Activated CD4-positive, alpha-beta T cell treated with anti-CD3 and anti-CD28 coated beads, Interleukin-2, amount 10 ng/mL, durations not matched to agents 7 days and 5 days (primary cell): ENCODE results near the gene TGFB2. TPM values are rescaled to one million over a fixed set of nuclear protein-coding genes. Genes with fewer than 3 reads are reported as not detected.

Source experiments
- CTCF ChIA-PET: fragments of 350-600 bp; sonication (Branson Sonifier 250); formaldehyde crosslinking; loops from one replicate; lab custom pipeline; 2021; ENCODE audit warnings: antibody characterized with exemption; lab: Charles Lee
- POLR2A ChIA-PET: fragments of 350-600 bp; sonication (Branson Sonifier 250); formaldehyde crosslinking; loops from one replicate; lab custom pipeline; 2021; ENCODE audit warnings: antibody characterized with exemption; lab: Charles Lee
- DNase-seq: peaks from one replicate; pipeline ENCODE4 v3.0.0-alpha.2; 2020
- H3K27ac Mint-ChIP-seq: one replicate; pipeline ENCODE4 v1.8.0; 2021; ENCODE audit warnings: mild to moderate bottlenecking, moderate library complexity, mixed read lengths
- H3K27me3 Mint-ChIP-seq: one replicate; pipeline ENCODE4 v1.8.0; 2021; ENCODE audit warnings: mixed read lengths
- H3K36me3 Mint-ChIP-seq: one replicate; pipeline ENCODE4 v1.8.0; 2021; ENCODE audit warnings: low read depth, mixed read lengths
- H3K4me1 Mint-ChIP-seq: one replicate; pipeline ENCODE4 v1.8.0; 2021; ENCODE audit warnings: mixed read lengths
- H3K4me3 Mint-ChIP-seq: one replicate; pipeline ENCODE4 v1.8.0; 2021; ENCODE audit warnings: mild to moderate bottlenecking, moderate library complexity, mixed read lengths
- H3K9me3 Mint-ChIP-seq: one replicate; pipeline ENCODE4 v1.8.0; 2021; ENCODE audit warnings: mixed read lengths
- total RNA-seq, 2 experiments: library from RNA; stranded (reverse); gene quantifications; one replicate each; pipeline ENCODE4 v1.2.3, GENCODE V29; 2021

The TGFB2 gene
- total RNA-seq, 2 experiments from 2014 or later: not detected

- no peaks in the 10 kb centered on the region for H3K36me3 Mint-ChIP-seq
- H3K4me1 Mint-ChIP-seq: no peaks in the 10 kb centered on the region
- no peak overlapping the region for H3K27ac Mint-ChIP-seq
- no peaks in the 10 kb centered on the region for H3K9me3 Mint-ChIP-seq
- no peaks in the 10 kb centered on the region for H3K27me3 Mint-ChIP-seq
- CTCF ChIA-PET: no interaction called here
- POLR2A ChIA-PET: no interaction called here
- no peak overlapping the region for H3K4me3 Mint-ChIP-seq
- DNase-seq: no peak
Observed at GRCh38 chr1:218430822-218431221, 85.7 kb downstream of the TGFB2 start.

- CTCF ChIA-PET: no interaction called here
- DNase-seq: no peak
- Mint-ChIP-seq H3K36me3 (no peaks in the 10 kb centered on the region), H3K4me3 (no peak overlapping the region), H3K27me3 (no peaks in the 10 kb centered on the region), H3K27ac (no peak overlapping the region), H3K4me1 (no peaks in the 10 kb centered on the region), H3K9me3 (no peaks in the 10 kb centered on the region)
- POLR2A ChIA-PET: no interaction called here
Observed at GRCh38 chr1:218431476-218431875, 86.3 kb downstream of the TGFB2 start.

GRCh38 chr1:218433744-218434143 is 88.6 kb downstream of the TGFB2 start:
- CTCF ChIA-PET: interaction anchor here (0.8 kb wide), 1 partner anchor 32 kb away, joined by 3 read pairs; no protein-coding TSS in a partner anchor
- Mint-ChIP-seq H3K27ac (no peak overlapping the region), H3K27me3 (no peaks in the 10 kb centered on the region), H3K9me3 (no peaks in the 10 kb centered on the region), H3K36me3 (no peaks in the 10 kb centered on the region), H3K4me1 (no peaks in the 10 kb centered on the region), H3K4me3 (no peak overlapping the region)
- no peak for DNase-seq
- POLR2A ChIA-PET: no interaction called here

- ChIA-PET CTCF (no interaction called here), POLR2A (no interaction called here)
- DNase-seq: no peak
- no peak overlapping the region for H3K27ac Mint-ChIP-seq
- no peaks in the 10 kb centered on the region for H3K4me1 Mint-ChIP-seq
- no peaks in the 10 kb centered on the region for H3K27me3 Mint-ChIP-seq
- no peak overlapping the region for H3K4me3 Mint-ChIP-seq
- no peaks in the 10 kb centered on the region for H3K9me3 Mint-ChIP-seq
- H3K36me3 Mint-ChIP-seq: no peaks in the 10 kb centered on the region
Observed at GRCh38 chr1:218435528-218435927, 90.4 kb downstream of the TGFB2 start.

GRCh38 chr1:218436346-218436745 is 91.2 kb downstream of the TGFB2 start:
- ChIA-PET CTCF (no interaction called here), POLR2A (no interaction called here)
- H3K4me3 Mint-ChIP-seq: no peak overlapping the region
- no peaks in the 10 kb centered on the region for H3K27me3 Mint-ChIP-seq
- H3K36me3 Mint-ChIP-seq: no peaks in the 10 kb centered on the region
- no peaks in the 10 kb centered on the region for H3K4me1 Mint-ChIP-seq
- no peaks in the 10 kb centered on the region for H3K9me3 Mint-ChIP-seq
- no peak overlapping the region for H3K27ac Mint-ChIP-seq
- no peak for DNase-seq

GRCh38 chr1:218436997-218437396 is 91.9 kb downstream of the TGFB2 start:
- DNase-seq: no peak
- Mint-ChIP-seq H3K27me3 (no peaks in the 10 kb centered on the region), H3K4me1 (no peaks in the 10 kb centered on the region), H3K36me3 (no peaks in the 10 kb centered on the region), H3K9me3 (no peaks in the 10 kb centered on the region), H3K27ac (no peak overlapping the region), H3K4me3 (no peak overlapping the region)
- POLR2A ChIA-PET: no interaction called here
- CTCF ChIA-PET: no interaction called here

- Mint-ChIP-seq H3K4me3 (no peak overlapping the region), H3K36me3 (no peaks in the 10 kb centered on the region), H3K27ac (no peak overlapping the region), H3K27me3 (no peaks in the 10 kb centered on the region), H3K9me3 (no peaks in the 10 kb centered on the region), H3K4me1 (no peaks in the 10 kb centered on the region)
- ChIA-PET CTCF (interaction anchor here (0.6 kb wide), 1 partner anchor 22 kb away, joined by 3 read pairs; no protein-coding TSS in a partner anchor), POLR2A (no interaction called here)
- no peak for DNase-seq
Observed at GRCh38 chr1:218439541-218440295, 94.6 kb downstream of the TGFB2 start.

- CTCF ChIA-PET: no interaction called here
- H3K36me3 Mint-ChIP-seq: no peaks in the 10 kb centered on the region
- no peak overlapping the region for H3K4me3 Mint-ChIP-seq
- no peaks in the 10 kb centered on the region for H3K4me1 Mint-ChIP-seq
- H3K27ac Mint-ChIP-seq: no peak overlapping the region
- DNase-seq: no peak
- no peaks in the 10 kb centered on the region for H3K9me3 Mint-ChIP-seq
- H3K27me3 Mint-ChIP-seq: no peaks in the 10 kb centered on the region
- POLR2A ChIA-PET: no interaction called here
Observed at GRCh38 chr1:218443255-218443654, 98.1 kb downstream of the TGFB2 start.

- H3K9me3 Mint-ChIP-seq: no peaks in the 10 kb centered on the region
- no peaks in the 10 kb centered on the region for H3K4me1 Mint-ChIP-seq
- DNase-seq: no peak
- no peak overlapping the region for H3K4me3 Mint-ChIP-seq
- no peaks in the 10 kb centered on the region for H3K36me3 Mint-ChIP-seq
- CTCF ChIA-PET: no interaction called here
- H3K27me3 Mint-ChIP-seq: no peaks in the 10 kb centered on the region
- POLR2A ChIA-PET: no interaction called here
- H3K27ac Mint-ChIP-seq: no peak overlapping the region
Observed at GRCh38 chr1:218444173-218444572, 99.0 kb downstream of the TGFB2 start.

GRCh38 chr1:218444588-218444987 is 99.5 kb downstream of the TGFB2 start:
- Mint-ChIP-seq H3K9me3 (no peaks in the 10 kb centered on the region), H3K4me1 (no peaks in the 10 kb centered on the region), H3K4me3 (no peak overlapping the region), H3K36me3 (no peaks in the 10 kb centered on the region), H3K27me3 (no peaks in the 10 kb centered on the region), H3K27ac (no peak overlapping the region)
- POLR2A ChIA-PET: no interaction called here
- DNase-seq: no peak
- CTCF ChIA-PET: no interaction called here

- CTCF ChIA-PET: no interaction called here
- H3K4me1 Mint-ChIP-seq: no peaks in the 10 kb centered on the region
Observed at GRCh38 chr1:218447010-218447689, 102.0 kb downstream of the TGFB2 start.

GRCh38 chr1:218451415-218451814 is 106.3 kb downstream of the TGFB2 start:
- ChIA-PET CTCF (no interaction called here), POLR2A (no interaction called here)
- Mint-ChIP-seq H3K27me3 (no peaks in the 10 kb centered on the region), H3K27ac (no peak overlapping the region), H3K4me3 (no peak overlapping the region), H3K9me3 (no peaks in the 10 kb centered on the region), H3K36me3 (no peaks in the 10 kb centered on the region), H3K4me1 (no peaks in the 10 kb centered on the region)
- DNase-seq: no peak

More at GRCh38 chr1:218447010-218447689, 102.0 kb downstream of the TGFB2 start:
- Mint-ChIP-seq H3K9me3 (no peaks in the 10 kb centered on the region), H3K4me3 (no peak overlapping the region), H3K27ac (no peak overlapping the region), H3K27me3 (no peaks in the 10 kb centered on the region), H3K36me3 (no peaks in the 10 kb centered on the region)
- no peak for DNase-seq
- POLR2A ChIA-PET: no interaction called here

GRCh38 chr1:218454700-218455282 is 109.7 kb downstream of the TGFB2 start:
- DNase-seq: no peak
- no peak overlapping the region for H3K27ac Mint-ChIP-seq
- POLR2A ChIA-PET: no interaction called here
- H3K4me1 Mint-ChIP-seq: no peaks in the 10 kb centered on the region
- H3K36me3 Mint-ChIP-seq: no peaks in the 10 kb centered on the region
- CTCF ChIA-PET: no interaction called here
- H3K27me3 Mint-ChIP-seq: no peaks in the 10 kb centered on the region
- H3K9me3 Mint-ChIP-seq: no peaks in the 10 kb centered on the region
- H3K4me3 Mint-ChIP-seq: no peak overlapping the region
